T-cell (primary cell): ENCODE results near the gene TTC13. TPM values are rescaled to one million over a fixed set of nuclear protein-coding genes. Genes with fewer than 3 reads are reported as not detected.
"Not testable (repeated sequence)": the region's sequence is repeated elsewhere in the genome, so short reads cannot be mapped to it uniquely, and the experiment has no call there.

Experiments
- ATAC-seq, 4 experiments: fragments of 200-7000 bp in 3 of 4; fragments of 150-1000 bp in 1 of 4; cut with Tn5 transposase; replicated peaks in 1 of 4; 1 replicate in 3 of 4; 2 replicates in 1 of 4; pipeline ENCODE4 v1.10.0; 2021; ENCODE audit warnings: moderate library complexity in 3 of 4, mild to moderate bottlenecking in 2 of 4, moderate number of reproducible peaks in 1 of 4
- CTCF ChIA-PET, 2 donors: fragments of 300-600 bp; sonication (Branson Sonifier 250); formaldehyde crosslinking; loops; one replicate each; lab custom pipeline; 2022; ENCODE audit warnings: antibody characterized with exemption in 2 of 2; lab: Charles Lee
- POLR2A ChIA-PET, 2 donors: fragments of 300-600 bp; sonication (Branson Sonifier 250); formaldehyde crosslinking; loops; one replicate each; lab custom pipeline; 2022; ENCODE audit warnings: antibody characterized with exemption in 2 of 2; lab: Charles Lee
- DNase-seq, 35 experiments: peaks; one replicate each; pipeline versions ENCODE4 v3.0.0 to v3.0.0-alpha.2; 2013 to 2023
- H3K27ac ChIP-seq: one replicate; pipeline ENCODE4 v1.5.1; 2013; ENCODE audit warnings: low read length
- H3K27me3 ChIP-seq, 2 experiments: replicated peaks in 1 of 2; 1 replicate in 1 of 2; 2 replicates in 1 of 2; pipeline versions ENCODE4 v1.6.1 to v1.7.0; 2013; ENCODE audit warnings: low read length in 1 of 2, mixed read lengths in 1 of 2; ENCODE audit not compliant: control insufficient read depth in 2 of 2, insufficient read depth in 2 of 2; ENCODE audit errors: extremely low read depth in 1 of 2
- H3K36me3 ChIP-seq, 2 donors: 1 replicate in 1 of 2; 2 replicates in 1 of 2; pipeline versions ENCODE4 v1.6.1 to v1.7.0; 2013; ENCODE audit warnings: low read length in 1 of 2; ENCODE audit not compliant: control insufficient read depth in 2 of 2, insufficient read depth in 1 of 2; ENCODE audit errors: extremely low read depth in 1 of 2
- H3K4me1 ChIP-seq, 2 experiments: 1 replicate in 1 of 2; 2 replicates in 1 of 2; pipeline versions ENCODE4 v1.6.1 to v1.7.0; 2013; ENCODE audit warnings: low read length in 2 of 2, mixed read lengths in 1 of 2; ENCODE audit not compliant: insufficient read depth in 2 of 2, control insufficient read depth in 1 of 2; ENCODE audit errors: extremely low read depth in 1 of 2
- H3K4me3 ChIP-seq, 2 donors: 1 replicate in 1 of 2; 2 replicates in 1 of 2; pipeline versions ENCODE4 v1.5.1 to v1.7.0; 2013; ENCODE audit warnings: mild to moderate bottlenecking in 2 of 2, low read length in 1 of 2, moderate library complexity in 1 of 2; ENCODE audit not compliant: control insufficient read depth in 1 of 2; ENCODE audit errors: extremely low read depth in 1 of 2
- H3K9me3 ChIP-seq: 2 replicates; pipeline ENCODE4 v1.7.0; 2013
- H3K27ac Mint-ChIP-seq, 2 donors: one replicate each; pipeline ENCODE4 v1.8.0; 2020 to 2021; ENCODE audit warnings: mild to moderate bottlenecking in 2 of 2, mixed read lengths in 2 of 2
- H3K27me3 Mint-ChIP-seq, 2 donors: one replicate each; pipeline ENCODE4 v1.8.0; 2021 to 2022; ENCODE audit warnings: mixed read lengths in 2 of 2
- H3K36me3 Mint-ChIP-seq: one replicate; pipeline ENCODE4 v1.8.0; 2021; ENCODE audit warnings: mixed read lengths
- H3K4me1 Mint-ChIP-seq, 3 donors: one replicate each; pipeline ENCODE4 v1.8.0; 2020 to 2022; ENCODE audit warnings: mixed read lengths in 3 of 3, mild to moderate bottlenecking in 1 of 3
- H3K4me3 Mint-ChIP-seq, 3 donors: one replicate each; pipeline ENCODE4 v1.8.0; 2020 to 2022; ENCODE audit warnings: mild to moderate bottlenecking in 3 of 3, mixed read lengths in 3 of 3, moderate library complexity in 3 of 3
- H3K9me3 Mint-ChIP-seq, 3 donors: one replicate each; pipeline ENCODE4 v1.8.0; 2020 to 2022; ENCODE audit warnings: mixed read lengths in 3 of 3
- WGBS: methylation state at CpG from one replicate; pipeline ENCODE4 v1.1.5; 2013; ENCODE audit warnings: missing lambda C conversion rate; ENCODE audit not compliant: insufficient coverage; 5-methylcytosine and 5-hydroxymethylcytosine counted together
- total RNA-seq, 35 experiments: library from RNA in 6 of 35; stranded (reverse) in 6 of 35; fragments of 120-200 nt in 1 of 35; gene quantifications; one replicate each; pipeline versions ENCODE4 v1.2.1 to v1.2.4 and lab custom pipeline; 2013 to 2026

The TTC13 gene
- 10 to 100 TPM; 39.7 to 44.9 (median 42.2) TPM for total RNA-seq
- 48.5 TPM for total RNA-seq (2013)
- total RNA-seq (lab: John Stamatoyannopoulos, UW): 7.0 to 69.8 (median 41.6) reads per million in 29 experiments

DNA sequence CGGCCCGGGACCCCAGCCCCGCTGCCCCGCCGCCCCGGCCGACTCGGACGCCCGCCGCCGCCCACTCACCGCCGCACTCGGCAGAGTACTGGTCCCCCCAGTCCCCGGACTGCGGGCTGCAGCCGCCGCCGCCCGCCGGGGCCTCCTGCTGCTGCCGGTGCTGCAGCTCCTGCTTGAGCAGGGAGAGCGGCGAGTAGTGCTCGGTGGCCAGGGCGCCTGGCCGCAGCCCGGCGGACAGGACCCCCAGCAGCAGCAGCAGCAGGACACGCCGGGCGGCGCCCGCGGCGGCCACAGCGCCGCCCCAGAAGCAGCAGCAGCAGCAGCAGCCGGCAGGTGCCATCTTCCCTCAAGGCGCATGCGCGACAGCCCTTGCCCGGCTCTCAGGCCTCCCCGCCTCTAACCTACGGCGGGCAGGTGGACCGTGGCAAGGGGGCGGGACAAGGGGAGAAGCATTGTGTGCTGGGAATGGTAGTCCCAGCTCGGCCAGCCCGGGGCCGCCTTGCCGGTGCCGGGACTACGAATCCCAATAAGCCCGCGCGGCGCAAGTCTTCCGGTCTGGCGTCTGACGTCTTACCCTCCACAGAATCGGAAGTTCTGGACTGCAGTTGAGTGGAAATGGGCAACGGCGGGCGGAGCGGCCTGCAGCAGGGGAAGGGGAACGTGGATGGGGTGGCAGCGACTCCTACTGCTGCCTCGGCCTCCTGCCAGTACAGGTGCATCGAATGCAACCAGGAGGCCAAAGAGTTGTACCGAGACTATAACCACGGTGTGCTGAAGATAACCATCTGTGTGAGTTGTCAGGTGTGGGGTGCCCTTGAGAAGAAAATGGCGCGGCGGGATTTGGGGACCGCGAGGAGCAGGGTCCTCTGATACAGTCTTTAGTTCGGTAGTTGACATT lies at the start of gene TTC13, which contains the start of gene ARV1:
Gene TTC13, minus strand, starts transcription at position 371 of the 898 bp plus-strand sequence. Its CDS starts 31 bp downstream, at position 340.
Gene ARV1, plus strand, starts transcription at position 604 of the 898 bp plus-strand sequence. Its CDS starts 12 bp downstream, at position 616.
- Histone ChIP-seq H3K4me1 (peaks cover 44 to 48% of the 10 kb centered on the region in 2 experiments), H3K27me3 (no peaks in the 10 kb centered on the region), H3K4me3 (peak within 1 kb of the TSS; percentile 73 to 77), H3K9me3 (no peaks in the 10 kb centered on the region), H3K27ac (peak within 1 kb of the TSS; percentile 66), H3K36me3 (peaks cover 0 to 14% of the 10 kb centered on the region in 2 donors)
- ATAC-seq (peak; percentile 91 to 99 (median 98)), DNase-seq (peak; percentile 81 to 96 (median 91))
- peaks cover 38 to 39% (median 39%) of the 10 kb centered on the region in 3 donors for H3K4me1 Mint-ChIP-seq
- no peaks in the 10 kb centered on the region for H3K9me3 Mint-ChIP-seq
- peak within 1 kb of the TSS; percentile 95 to 98 for H3K27ac Mint-ChIP-seq
- WGBS: under 1% methylated on average over 74 of the region's 79 CpGs
- H3K27me3 Mint-ChIP-seq: no peaks in the 10 kb centered on the region
- ChIA-PET POLR2A (no interaction called here), CTCF (interaction anchor here in 1 of 2 donors (0.8 to 1.2 kb wide), 5 partner anchors 27 to 336 kb away, joined by 3 to 4 read pairs (median 3); no protein-coding TSS in a partner anchor)
- H3K36me3 Mint-ChIP-seq: peaks cover 9% of the 10 kb centered on the region
- peak within 1 kb of the TSS in 2 of 3 donors; percentile 95 to 97 for H3K4me3 Mint-ChIP-seq

DNA sequence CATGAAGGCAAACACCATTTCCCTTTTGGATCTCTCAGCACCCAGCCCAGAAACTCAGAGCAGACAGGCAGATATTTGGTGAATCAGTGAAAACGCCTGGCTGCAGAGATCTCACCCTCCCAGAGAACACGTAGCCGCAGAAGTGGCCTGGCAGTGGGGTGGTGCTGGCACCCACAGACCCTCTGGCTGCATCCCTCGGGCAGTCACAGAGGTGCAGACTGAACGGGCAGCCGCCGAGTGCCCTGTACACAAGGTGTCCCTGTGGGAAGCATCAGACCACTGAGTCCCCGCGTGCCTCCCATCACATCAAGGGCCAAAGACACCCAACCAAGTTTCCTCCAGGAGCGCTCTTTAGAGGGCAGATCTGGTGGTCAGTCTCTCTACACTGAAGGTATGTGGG lies 49.3 kb upstream of the TTC13 start:
- Histone ChIP-seq H3K9me3 (no peaks in the 10 kb centered on the region), H3K4me1 (peaks cover 0 to 3% of the 10 kb centered on the region in 2 experiments), H3K27ac (no peak overlapping the region), H3K4me3 (no peak overlapping the region), H3K27me3 (no peaks in the 10 kb centered on the region), H3K36me3 (no peaks in the 10 kb centered on the region)
- ATAC-seq (no peak), DNase-seq (no peak)
- POLR2A ChIA-PET: no interaction called here
- Mint-ChIP-seq H3K4me3 (no peak overlapping the region), H3K36me3 (no peaks in the 10 kb centered on the region), H3K27ac (no peak overlapping the region), H3K9me3 (no peaks in the 10 kb centered on the region), H3K27me3 (no peaks in the 10 kb centered on the region), H3K4me1 (peaks cover 8 to 20% (median 10%) of the 10 kb centered on the region in 3 donors)
- CTCF ChIA-PET: interaction anchor here in 1 of 2 donors (0.6 kb wide), 1 partner anchor 117 kb away, joined by 3 read pairs; no protein-coding TSS in a partner anchor
- 91% methylated on average over 4 of the region's 10 CpGs for WGBS

DNA sequence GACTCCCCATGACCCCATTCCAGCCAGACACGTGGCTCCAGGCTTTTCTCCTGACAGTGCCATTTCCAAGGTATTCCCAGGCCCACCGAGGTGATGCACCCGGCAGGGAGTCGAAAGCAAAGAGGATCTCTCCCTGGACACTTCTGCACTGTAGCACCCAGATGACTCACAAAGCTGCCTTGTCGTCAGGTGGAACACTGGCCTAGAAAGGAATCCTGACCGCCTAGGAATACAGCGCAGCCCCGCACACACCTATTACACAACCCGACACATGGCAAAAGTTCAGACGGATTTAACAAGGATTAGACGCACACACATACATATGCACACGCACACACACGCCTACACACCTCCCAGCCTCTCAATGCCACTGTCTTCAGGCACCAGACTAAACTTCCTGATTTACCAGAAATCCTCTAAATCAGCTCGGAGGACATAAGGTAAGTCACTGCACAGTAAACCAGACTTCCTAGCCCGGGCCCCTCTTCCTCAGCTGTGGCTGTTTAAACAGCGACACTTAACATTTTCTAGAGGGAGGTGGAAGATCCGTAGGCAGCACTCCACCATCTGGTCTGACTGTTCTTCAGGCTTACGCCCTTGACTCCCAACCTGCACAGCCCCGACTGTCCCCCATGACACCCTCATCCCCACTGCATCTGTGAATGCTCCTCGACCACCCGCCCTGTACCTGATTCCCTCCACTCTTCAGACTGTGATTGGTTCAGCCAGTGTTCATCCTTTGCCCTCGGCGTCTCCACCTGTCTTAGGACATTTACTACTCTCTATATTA lies 48.7 kb upstream of the TTC13 start:
- POLR2A ChIA-PET: no interaction called here
- no peak for ATAC-seq
- Mint-ChIP-seq H3K27me3 (no peaks in the 10 kb centered on the region), H3K27ac (no peak overlapping the region), H3K9me3 (no peaks in the 10 kb centered on the region), H3K4me3 (no peak overlapping the region), H3K4me1 (peaks cover 5 to 15% (median 10%) of the 10 kb centered on the region in 3 donors), H3K36me3 (no peaks in the 10 kb centered on the region)
- Histone ChIP-seq H3K27me3 (no peaks in the 10 kb centered on the region), H3K27ac (no peak overlapping the region), H3K9me3 (no peaks in the 10 kb centered on the region), H3K4me1 (peaks cover 0 to 3% of the 10 kb centered on the region in 2 experiments), H3K4me3 (no peak overlapping the region), H3K36me3 (no peaks in the 10 kb centered on the region)
- CTCF ChIA-PET: no interaction called here
- 88% methylated on average over 19 of the region's 23 CpGs for WGBS
- DNase-seq: no peak

- H3K4me1 Mint-ChIP-seq: peaks cover 5 to 15% (median 10%) of the 10 kb centered on the region in 3 donors
- CTCF ChIA-PET: no interaction called here
- H3K4me3 Mint-ChIP-seq: no peak overlapping the region
- no peaks in the 10 kb centered on the region for H3K27me3 Mint-ChIP-seq
- Histone ChIP-seq H3K9me3 (no peaks in the 10 kb centered on the region), H3K4me3 (no peak overlapping the region), H3K36me3 (no peaks in the 10 kb centered on the region), H3K27me3 (no peaks in the 10 kb centered on the region), H3K4me1 (peaks cover 0 to 3% of the 10 kb centered on the region in 2 experiments), H3K27ac (no peak overlapping the region)
- no peak overlapping the region for H3K27ac Mint-ChIP-seq
- ATAC-seq (no peak), DNase-seq (no peak)
- H3K36me3 Mint-ChIP-seq: peaks cover 3% of the 10 kb centered on the region
- WGBS: 92% methylated on average over 4 of the region's 6 CpGs
- POLR2A ChIA-PET: no interaction called here
- H3K9me3 Mint-ChIP-seq: no peaks in the 10 kb centered on the region
Observed at GRCh38 chr1:231026576-231026975, 47.9 kb upstream of the TTC13 start.

DNA sequence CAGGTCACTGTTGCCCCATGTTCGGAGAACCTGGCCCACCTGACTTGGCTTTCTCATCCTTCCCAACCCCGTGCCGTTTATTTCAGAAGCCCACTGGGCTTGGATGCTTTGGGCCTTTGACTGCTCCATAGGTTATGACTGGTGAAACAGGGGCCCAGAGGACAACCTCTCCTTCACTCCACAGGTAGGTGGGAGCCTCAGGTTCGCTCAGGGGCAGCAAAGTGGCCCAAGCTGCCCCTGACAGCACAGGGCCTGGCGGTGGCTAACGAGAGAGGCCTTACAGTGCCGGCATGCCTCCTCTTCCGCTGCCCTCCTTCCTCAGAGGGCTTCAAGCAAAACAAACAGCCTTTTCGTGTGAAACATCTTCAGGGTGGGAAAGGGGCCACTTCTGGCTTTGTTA lies 44.5 kb upstream of the TTC13 start:
- no peak for DNase-seq
- H3K27ac Mint-ChIP-seq: no peak overlapping the region
- no peak overlapping the region for H3K27ac ChIP-seq

DNA sequence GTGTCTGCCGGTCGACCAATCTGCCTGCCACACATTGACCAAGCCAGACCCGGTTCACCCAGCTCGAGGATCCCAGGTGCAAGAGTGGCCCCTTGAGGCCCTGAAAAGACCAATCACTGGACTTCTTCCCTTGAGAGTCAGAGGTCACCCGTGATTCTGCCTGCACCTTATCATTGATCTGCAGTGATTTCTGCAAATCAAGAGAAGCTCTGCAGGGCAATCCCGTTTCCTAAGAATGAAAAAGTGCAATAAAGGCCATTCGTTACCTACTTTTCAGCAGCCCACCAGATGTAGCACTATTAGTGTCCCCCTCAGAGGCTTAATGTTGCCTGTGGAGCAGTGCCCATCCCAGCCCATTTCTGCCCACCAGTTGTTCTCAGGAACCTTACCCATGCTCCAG lies 43.9 kb upstream of the TTC13 start:
- POLR2A ChIA-PET, DNase-seq: not testable (repeated sequence)
- 88% methylated on average over 5 of the region's 7 CpGs for WGBS

More for the DNA sequence above, 44.5 kb upstream of the TTC13 start:
- peaks cover 8 to 20% (median 8%) of the 10 kb centered on the region in 3 donors for H3K4me1 Mint-ChIP-seq
- ChIA-PET CTCF (no interaction called here), POLR2A (no interaction called here)
- H3K36me3 Mint-ChIP-seq: peaks cover 14% of the 10 kb centered on the region
- H3K4me3 ChIP-seq: no peak overlapping the region
- H3K36me3 ChIP-seq: no peaks in the 10 kb centered on the region
- H3K27me3 ChIP-seq: no peaks in the 10 kb centered on the region
- ATAC-seq: no peak
- H3K9me3 Mint-ChIP-seq: no peaks in the 10 kb centered on the region
- no peaks in the 10 kb centered on the region for H3K27me3 Mint-ChIP-seq
- no peak overlapping the region for H3K4me3 Mint-ChIP-seq
- WGBS: 95% methylated on average over 9 of the region's 9 CpGs
- H3K4me1 ChIP-seq: peaks cover 0 to 2% of the 10 kb centered on the region in 2 experiments
- H3K9me3 ChIP-seq: no peaks in the 10 kb centered on the region

More for the DNA sequence above, 43.9 kb upstream of the TTC13 start:
- CTCF ChIA-PET, H3K27ac ChIP-seq, H3K36me3 ChIP-seq, ATAC-seq, H3K9me3 Mint-ChIP-seq, H3K27me3 ChIP-seq, H3K4me1 ChIP-seq, H3K27me3 Mint-ChIP-seq, H3K27ac Mint-ChIP-seq, H3K9me3 ChIP-seq, H3K4me3 ChIP-seq, H3K4me3 Mint-ChIP-seq: not testable (repeated sequence)
- Mint-ChIP-seq H3K36me3 (peaks cover 15% of the 10 kb centered on the region), H3K4me1 (peaks cover 8 to 15% (median 8%) of the 10 kb centered on the region in 3 donors)
